Measurements from ENCODE around the gene TLR5. TPM values are rescaled to one million over a fixed set of nuclear protein-coding genes. Genes with fewer than 3 reads are reported as not detected.
A peak's percentile ranks its signal among the peaks of the same experiment; 100 is the strongest.

Gene TLR5
- total RNA-seq, 1 donor from 2014 or later = not detected

- Mint-ChIP-seq H3K4me1 (peaks cover 6% of the 10 kb centered on the region), H3K4me3 (no peak overlapping the region), H3K36me3 (ENCODE audit: low read depth) (no peaks in the 10 kb centered on the region), H3K9me3 (no peaks in the 10 kb centered on the region), H3K27ac (no peak overlapping the region), H3K27me3 (peaks cover 51% of the 10 kb centered on the region)
- POLR2A ChIA-PET = no interaction called here
- no peak for TF ChIP-seq CTCF (IDR thresholded peaks at IDR 0.05)
- ATAC-seq (ENCODE audit: low read depth) (no peak), DNase-seq (no peak)
- CTCF ChIA-PET = interaction anchor here (1.3 to 3.4 kb wide), 2 partner anchors 12 to 547 kb away, joined by 4 to 13 read pairs; no protein-coding TSS in a partner anchor
- intact Hi-C loops (cut with micrococcal nuclease) = loop anchor here (10.0 kb wide), 1 partner anchor 229 kb away; the partner anchor contains the start of gene SUSD4
These were observed 7.0 kb downstream of the TLR5 start for GRCh38 chr1:223136086-223136485.

GRCh38 chr1:223135176-223135942 lies 7.7 kb downstream of the TLR5 start:
- intact Hi-C loops (cut with micrococcal nuclease) = loop anchor here (10.0 kb wide), 1 partner anchor 229 kb away; the partner anchor contains the start of gene SUSD4
- Mint-ChIP-seq H3K4me3 (no peak overlapping the region), H3K36me3 (ENCODE audit: low read depth) (no peaks in the 10 kb centered on the region), H3K27me3 (peaks cover 58% of the 10 kb centered on the region), H3K9me3 (no peaks in the 10 kb centered on the region), H3K4me1 (peaks cover 6% of the 10 kb centered on the region), H3K27ac (no peak overlapping the region)
- CTCF ChIA-PET = interaction anchor here (0.5 to 4.0 kb wide), 6 partner anchors 9 to 1178 kb away, joined by 3 to 24 read pairs (median 7); partner anchors contain the start of gene TLR5
- ATAC-seq (ENCODE audit: low read depth) (no peak), DNase-seq (no peak)
- POLR2A ChIA-PET = no interaction called here
- TF ChIP-seq CTCF (IDR thresholded peaks at IDR 0.05) = no peak

GRCh38 chr1:223133824-223134435 lies 9.1 kb downstream of the TLR5 start:
- no peak for TF ChIP-seq CTCF (IDR thresholded peaks at IDR 0.05)
- H3K9me3 Mint-ChIP-seq = no peaks in the 10 kb centered on the region
- peak; percentile 62 for DNase-seq
- peak overlapping the region; percentile 55 for H3K4me3 Mint-ChIP-seq
- intact Hi-C loops (cut with micrococcal nuclease) = loop anchor here (1.0 to 10.0 kb wide), 3 partner anchors 9 to 550 kb away; partner anchors contain the start of genes SUSD4 and TLR5
- peaks cover 12% of the 10 kb centered on the region for H3K4me1 Mint-ChIP-seq
- H3K36me3 Mint-ChIP-seq (ENCODE audit: low read depth) = no peaks in the 10 kb centered on the region
- no peak overlapping the region for H3K27ac Mint-ChIP-seq
- CTCF ChIA-PET = interaction anchor here (0.6 to 4.0 kb wide), 20 partner anchors 10 to 615 kb away, joined by 3 to 38 read pairs (median 5); partner anchors contain the start of genes SUSD4 and TLR5
- POLR2A ChIA-PET = interaction anchor here (1.0 to 1.1 kb wide), 2 partner anchors 9 to 10 kb away, joined by 3 read pairs; partner anchors contain the start of gene TLR5
- peaks cover 62% of the 10 kb centered on the region for H3K27me3 Mint-ChIP-seq
- peak; percentile 92 for ATAC-seq (ENCODE audit: low read depth)

- peak; percentile 85 for TF ChIP-seq CTCF (IDR thresholded peaks at IDR 0.05)
- ATAC-seq (ENCODE audit: low read depth) (peak; percentile 18), DNase-seq (no peak)
- Mint-ChIP-seq H3K36me3 (ENCODE audit: low read depth) (no peaks in the 10 kb centered on the region), H3K27ac (no peak overlapping the region), H3K9me3 (no peaks in the 10 kb centered on the region), H3K4me3 (peak overlapping the region; percentile 55), H3K4me1 (peaks cover 14% of the 10 kb centered on the region), H3K27me3 (peaks cover 63% of the 10 kb centered on the region)
- CTCF ChIA-PET = interaction anchor here (0.9 to 4.0 kb wide), 17 partner anchors 9 to 616 kb away, joined by 3 to 38 read pairs (median 5); partner anchors contain the start of genes SUSD4 and TLR5
- intact Hi-C loops (cut with micrococcal nuclease) = loop anchor here (1.0 to 10.0 kb wide), 3 partner anchors 10 to 551 kb away; partner anchors contain the start of genes SUSD4 and TLR5
- POLR2A ChIA-PET = interaction anchor here (1.0 kb wide), 1 partner anchor 9 kb away, joined by 3 read pairs; no protein-coding TSS in a partner anchor
These were observed 9.7 kb downstream of the TLR5 start for GRCh38 chr1:223133306-223133823.

Data from activated B cell treated with CpG ODN at 0.5 μM for 24 hours (primary cell).